HepG2 (cell line): Measurements from ENCODE around the gene MAP2K3. TPM values are rescaled to one million over a fixed set of nuclear protein-coding genes. Genes with fewer than 3 reads are reported as not detected.

Source experiments
- CCDC6 ChIP-seq: sonication (generic); formaldehyde crosslinking; IDR thresholded peaks from 2 replicates; pipeline ENCODE4 v1.8.1; 2022; ENCODE audit warnings: mild to moderate bottlenecking, missing genetic modification reagents, moderate library complexity
- CEBPB ChIP-seq: IDR thresholded peaks from 2 replicates; pipeline ENCODE4 v1.6.1; 2011; ENCODE audit warnings: low read depth, low read length, improper control_type of control experiment, borderline replicate concordance
- CENPX ChIP-seq: sonication (generic); formaldehyde crosslinking; IDR thresholded peaks from 2 replicates; pipeline ENCODE4 v1.9.0; 2021; ENCODE audit warnings: mild to moderate bottlenecking, missing genetic modification reagents, moderate library complexity
- CREB3 ChIP-seq: sonication (generic); formaldehyde crosslinking; IDR thresholded peaks from 2 replicates; pipeline ENCODE4 v1.5.0; 2020; ENCODE audit warnings: missing genetic modification reagents
- CTCF ChIP-seq: sonication (generic); formaldehyde crosslinking; IDR thresholded peaks from 2 replicates; pipeline ENCODE4 v1.5.0; 2020; ENCODE audit warnings: mild to moderate bottlenecking, missing genetic modification reagents, moderate library complexity
- HOMEZ ChIP-seq: IDR thresholded peaks from 2 replicates; pipeline ENCODE4 v1.6.1; 2016; ENCODE audit warnings: low read depth
- ISX ChIP-seq: sonication (generic); formaldehyde crosslinking; conservative IDR thresholded peaks from 2 replicates; pipeline ENCODE4 v1.5.0; 2020; ENCODE audit warnings: missing genetic modification reagents
- KDM5A ChIP-seq: fragments of 200-600 bp; sonication (generic); IDR thresholded peaks from 2 replicates; pipeline ENCODE4 v1.7.0; 2018; ENCODE audit warnings: antibody characterized with exemption, mild to moderate bottlenecking, low read length, borderline replicate concordance
- NONO ChIP-seq, 2 experiments: fragments of 450-650 bp in 1 of 2; sonication (generic) in 1 of 2; formaldehyde crosslinking in 1 of 2; IDR thresholded peaks in 1 of 2; conservative IDR thresholded peaks in 1 of 2; 2 replicates each; pipeline versions ENCODE4 v1.6.1 to v1.8.0; 2017 to 2022; ENCODE audit warnings: mild to moderate bottlenecking in 1 of 2, missing genetic modification reagents in 1 of 2, moderate library complexity in 1 of 2
- POLR2A ChIP-seq, 2 experiments: IDR thresholded peaks; 2 replicates each; pipeline ENCODE4 v1.6.1; 2011; ENCODE audit warnings: low read depth in 2 of 2, low read length in 2 of 2, mild to moderate bottlenecking in 1 of 2, moderate library complexity in 1 of 2; ENCODE audit not compliant: insufficient read depth in 1 of 2
- POLR2G ChIP-seq: fragments of 200-400 bp; formaldehyde crosslinking; IDR thresholded peaks from 2 replicates; pipeline ENCODE4 v1.6.1; 2018; ENCODE audit warnings: mild to moderate bottlenecking, low read depth, low read length, moderate library complexity
- RBFOX2 ChIP-seq: fragments of 200-400 bp; formaldehyde crosslinking; IDR thresholded peaks from 2 replicates; pipeline ENCODE4 v1.6.1; 2017; ENCODE audit warnings: low read depth, mild to moderate bottlenecking, low read length
- TAF1 ChIP-seq: sonication (generic); formaldehyde crosslinking; IDR thresholded peaks from 2 replicates; pipeline ENCODE4 v1.4.0; 2020; ENCODE audit warnings: missing genetic modification reagents
- ZBTB4 ChIP-seq: sonication (generic); formaldehyde crosslinking; IDR thresholded peaks from 2 replicates; pipeline ENCODE4 v1.4.0; 2020; ENCODE audit warnings: missing genetic modification reagents, mild to moderate bottlenecking, borderline replicate concordance
- ZBTB7B ChIP-seq: sonication (generic); formaldehyde crosslinking; IDR thresholded peaks from 2 replicates; pipeline ENCODE4 v1.4.0; 2020; ENCODE audit warnings: missing genetic modification reagents
- ZNF362 ChIP-seq: sonication (generic); formaldehyde crosslinking; IDR thresholded peaks from 2 replicates; pipeline ENCODE4 v1.4.0; 2020; ENCODE audit warnings: missing genetic modification reagents, mild to moderate bottlenecking, borderline replicate concordance
- ZNF589 ChIP-seq: sonication (generic); formaldehyde crosslinking; conservative IDR thresholded peaks from 2 replicates; pipeline ENCODE4 v1.8.0; 2022; ENCODE audit warnings: mild to moderate bottlenecking, moderate library complexity, missing genetic modification reagents
- ZNF672 ChIP-seq: sonication (generic); formaldehyde crosslinking; IDR thresholded peaks from 2 replicates; pipeline ENCODE4 v1.8.1; 2022; ENCODE audit warnings: missing genetic modification reagents
- ZNF781 ChIP-seq: sonication (generic); formaldehyde crosslinking; IDR thresholded peaks from 2 replicates; pipeline ENCODE4 v1.5.1; 2020; ENCODE audit warnings: borderline replicate concordance, mild to moderate bottlenecking, missing genetic modification reagents; ENCODE audit errors: not compliant biosample characterization
- ZNF841 ChIP-seq: sonication (generic); formaldehyde crosslinking; IDR thresholded peaks from 2 replicates; pipeline ENCODE4 v1.8.1; 2023; ENCODE audit warnings: missing genetic modification reagents, borderline replicate concordance
- ZNF850 ChIP-seq: sonication (generic); formaldehyde crosslinking; conservative IDR thresholded peaks from 2 replicates; pipeline ENCODE4 v1.9.0; 2021; ENCODE audit warnings: mild to moderate bottlenecking, missing genetic modification reagents
- polyA plus RNA-seq, 8 experiments: library from polyadenylated mRNA; depleted of rRNA in 3 of 8; stranded (reverse) in 7 of 8; unstranded in 1 of 8; fragments of >200 nt; fragmentation: Illumina TruSeq in 4 of 8; extraction: Trizol in 4 of 8; gene quantifications; 2 replicates each; pipeline versions ENCODE4 v1.2.1 to v1.2.3, GENCODE V29; 2011 to 2016; ENCODE audit warnings: low read depth in 4 of 8, missing spikeins in 1 of 8, mixed read lengths in 1 of 8; ENCODE audit not compliant: insufficient read depth in 1 of 8
- total RNA-seq, 5 experiments: library from RNA; depleted of rRNA; stranded (reverse); fragments of >200 nt; fragmentation: Illumina TruSeq; extraction: Trizol; gene quantifications; 2 replicates each; pipeline ENCODE4 v1.2.3, GENCODE V29; 2016; ENCODE audit warnings: low read depth in 1 of 5

MAP2K3 gene
- total and polyA plus RNA-seq, 2 of the 13 experiments (the other 11 are each of a cell fraction or from before 2014, with no cell fraction given): 20.5 to 27.4 TPM

GRCh38 chr17:21275579-21276263, 8.8 kb upstream of the MAP2K3 start (continued):
- TF ChIP-seq ZNF841 (CRISPR knock-in tag) (no peak), CREB3 (CRISPR knock-in tag) (peak; percentile 81; the same call in 1 of the 2 replicates), CCDC6 (no peak), POLR2A (IDR thresholded peaks at IDR 0.05; ENCODE audit: insufficient read depth in 1 of 2, low read depth in 2 of 2, low read length in 2 of 2) (peak in 1 of 2 experiments; percentile 85; a peak in 2 of 4 replicates), ZNF781 (CRISPR knock-in tag) (peak; percentile 82), ZNF672 (no peak), POLR2G (peak; percentile 67; the same call in 1 of the 2 replicates), TAF1 (CRISPR knock-in tag) (peak; percentile 71), CEBPB (no peak), ZNF589 (no peak), CTCF (CRISPR knock-in tag) (no peak), ZBTB7B (0 out of 2 replicates have a peak, but pooled peaks have one; percentile 49), RBFOX2 (peak; percentile 80), HOMEZ (CRISPR knock-in tag) (no peak), CENPX (CRISPR knock-in tag) (no peak), ZNF362 (CRISPR knock-in tag) (no peak), ISX (CRISPR knock-in tag) (no peak), KDM5A (no peak), ZNF850 (CRISPR knock-in tag) (no peak), ZBTB4 (CRISPR knock-in tag) (no peak), NONO (IDR thresholded peaks at IDR 0.05) (no peak), NONO (CRISPR knock-in tag; conservative IDR thresholded peaks at IDR 0.05) (no peak; the same call in 1 of the 2 replicates)
